Panc1 (cell line): ENCODE measurements around the gene ZBTB20. TPM values are rescaled to one million over a fixed set of nuclear protein-coding genes. Genes with fewer than 3 reads are reported as not detected.

Experiments
- ATAC-seq: fragments of 200-7000 bp; cut with Tn5 transposase; 2 replicates; pipeline ENCODE4 v1.9.1; 2020; ENCODE audit warnings: mild to moderate bottlenecking, moderate library complexity
- BruUV-seq: library from RNA; stranded (reverse); fragments of 400-500 nt; replicated peaks from 2 replicates; lab custom pipeline; 2021; lab: Mats Ljungman, UMichigan
- CTCF ChIA-PET: fragments of 300-600 bp; sonication (Branson Sonifier 250); formaldehyde crosslinking; loops from one replicate; lab custom pipeline; 2022; ENCODE audit warnings: antibody characterized with exemption; lab: Charles Lee
- POLR2A ChIA-PET: fragments of 300-600 bp; sonication (Branson Sonifier 250); formaldehyde crosslinking; loops from one replicate; lab custom pipeline; 2022; ENCODE audit warnings: antibody characterized with exemption; lab: Charles Lee
- DNase-seq: peaks from one replicate; pipeline ENCODE4 v3.0.0-alpha.2; 2010; ENCODE audit warnings: low read depth, low spot score
- H3K27ac ChIP-seq: 2 replicates; pipeline ENCODE4 v1.5.1; 2011; ENCODE audit warnings: mild to moderate bottlenecking, low read length, inconsistent platforms
- H3K27me3 ChIP-seq: fragments of 200-500 bp; sonication (Bioruptor generic); 2 replicates; pipeline ENCODE4 v1.6.0; 2014; ENCODE audit warnings: low read length, inconsistent platforms; ENCODE audit not compliant: control insufficient read depth, insufficient read depth
- H3K36me3 ChIP-seq: fragments of 200-500 bp; sonication (Bioruptor generic); 2 replicates; pipeline ENCODE4 v1.5.1; 2014; ENCODE audit warnings: inconsistent platforms, mild to moderate bottlenecking, low read length, moderate library complexity; ENCODE audit not compliant: control insufficient read depth, insufficient read depth
- H3K4me1 ChIP-seq: 2 replicates; pipeline ENCODE4 v1.5.1; 2011; ENCODE audit warnings: inconsistent platforms, mild to moderate bottlenecking, low read length, moderate library complexity; ENCODE audit not compliant: control insufficient read depth, insufficient read depth
- H3K4me3 ChIP-seq, 2 experiments: 2 replicates each; pipeline ENCODE4 v1.5.1; 2011 to 2012; ENCODE audit warnings: low read depth in 2 of 2, low read length in 2 of 2, mild to moderate bottlenecking in 2 of 2, inconsistent platforms in 1 of 2, moderate library complexity in 1 of 2
- H3K9me3 ChIP-seq: fragments of 200-500 bp; sonication (Bioruptor generic); 2 replicates; pipeline ENCODE4 v1.5.1; 2014; ENCODE audit warnings: low read depth, mild to moderate bottlenecking, inconsistent platforms, low read length, moderate library complexity; ENCODE audit not compliant: control insufficient read depth, insufficient read depth
- POLR2AphosphoS5 ChIP-seq: IDR thresholded peaks from 2 replicates; pipeline ENCODE4 v1.6.1; 2012; ENCODE audit warnings: mild to moderate bottlenecking, low read depth, low read length, moderate library complexity
- SIN3A ChIP-seq: IDR thresholded peaks from 2 replicates; pipeline ENCODE4 v1.6.1; 2012; ENCODE audit warnings: low read depth, mild to moderate bottlenecking, low read length, moderate library complexity, borderline replicate concordance; ENCODE audit not compliant: insufficient read depth
- TCF7L2 ChIP-seq: IDR thresholded peaks from 2 replicates; pipeline ENCODE4 v1.6.1; 2011; ENCODE audit warnings: mild to moderate bottlenecking, low read depth, low read length, inconsistent platforms
- in situ Hi-C: cut with HindIII; loops from 2 replicates; pipeline ENCODE4 v1.10.0; 2016; ENCODE audit warnings: low sequenced_read_pairs, low pct_unique_long_range_greater_than_20kb
- intact Hi-C: fragments of 100-400 bp; cut with micrococcal nuclease; formaldehyde crosslinking; loops from one replicate; pipeline ENCODE4 v1.10.0; 2022; ENCODE audit not compliant: unreplicated experiment
- total RNA-seq: library from RNA; stranded (reverse); gene quantifications from one replicate; pipeline ENCODE4 v1.2.1, GENCODE V29; 2021; ENCODE audit not compliant: unreplicated experiment
- TF ChIP-seq, protein P1 (sequence below): fragments of 450-650 bp; IDR thresholded peaks from 2 replicates; pipeline ENCODE4 v1.5.1; 2017; ENCODE audit warnings: mild to moderate bottlenecking
- TF ChIP-seq, protein P2 (sequence below), 2 experiments: IDR thresholded peaks; 2 replicates each; pipeline ENCODE4 v1.6.1; 2011 to 2012; ENCODE audit warnings: low read depth in 2 of 2, control low read depth in 1 of 2, low read length in 1 of 2, mild to moderate bottlenecking in 1 of 2, moderate library complexity in 1 of 2; ENCODE audit not compliant: insufficient read depth in 1 of 2

ZBTB20 gene
- total RNA-seq, 1 experiment from 2014 or later = 4.1 TPM

DNA sequence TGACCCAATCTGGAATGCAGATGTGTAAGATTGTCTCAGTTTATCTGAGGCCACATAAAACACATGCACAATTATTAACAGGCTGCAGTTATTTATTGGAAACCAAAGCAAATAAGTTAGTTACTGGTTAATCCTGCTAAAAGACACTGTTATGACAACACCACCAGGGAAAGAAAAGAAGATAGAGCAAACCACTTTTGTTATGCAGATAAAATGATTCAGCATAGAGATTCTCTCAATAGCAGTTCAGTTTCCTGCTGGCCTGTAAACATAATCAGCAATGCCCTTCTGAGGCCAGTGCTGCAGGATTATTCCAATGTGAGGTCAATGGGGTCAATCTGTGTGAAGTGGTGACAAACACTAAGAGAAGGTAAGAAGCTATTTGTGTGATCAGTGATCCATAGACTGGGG, 244.4 kb downstream of the ZBTB20 start:
- Histone ChIP-seq H3K9me3 (no peaks in the 10 kb centered on the region), H3K4me1 (no peaks in the 10 kb centered on the region; the same call in 1 of the 2 replicates), H3K27me3 (no peaks in the 10 kb centered on the region), H3K36me3 (no peaks in the 10 kb centered on the region), H3K27ac (no peak overlapping the region), H3K4me3 (no peak overlapping the region)
- ChIA-PET CTCF (no interaction called here), POLR2A (no interaction called here)
- ATAC-seq (no peak), DNase-seq (no peak)
- in situ Hi-C loops (no loop called here), intact Hi-C loops (no loop called here)
- BruUV-seq = no TSS peak
- TF ChIP-seq SIN3A (no peak), POLR2AphosphoS5 (no peak), TCF7L2 (no peak)
- TF ChIP-seq, protein P1, sequence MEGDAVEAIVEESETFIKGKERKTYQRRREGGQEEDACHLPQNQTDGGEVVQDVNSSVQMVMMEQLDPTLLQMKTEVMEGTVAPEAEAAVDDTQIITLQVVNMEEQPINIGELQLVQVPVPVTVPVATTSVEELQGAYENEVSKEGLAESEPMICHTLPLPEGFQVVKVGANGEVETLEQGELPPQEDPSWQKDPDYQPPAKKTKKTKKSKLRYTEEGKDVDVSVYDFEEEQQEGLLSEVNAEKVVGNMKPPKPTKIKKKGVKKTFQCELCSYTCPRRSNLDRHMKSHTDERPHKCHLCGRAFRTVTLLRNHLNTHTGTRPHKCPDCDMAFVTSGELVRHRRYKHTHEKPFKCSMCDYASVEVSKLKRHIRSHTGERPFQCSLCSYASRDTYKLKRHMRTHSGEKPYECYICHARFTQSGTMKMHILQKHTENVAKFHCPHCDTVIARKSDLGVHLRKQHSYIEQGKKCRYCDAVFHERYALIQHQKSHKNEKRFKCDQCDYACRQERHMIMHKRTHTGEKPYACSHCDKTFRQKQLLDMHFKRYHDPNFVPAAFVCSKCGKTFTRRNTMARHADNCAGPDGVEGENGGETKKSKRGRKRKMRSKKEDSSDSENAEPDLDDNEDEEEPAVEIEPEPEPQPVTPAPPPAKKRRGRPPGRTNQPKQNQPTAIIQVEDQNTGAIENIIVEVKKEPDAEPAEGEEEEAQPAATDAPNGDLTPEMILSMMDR = no peak
- TF ChIP-seq, protein P2, sequence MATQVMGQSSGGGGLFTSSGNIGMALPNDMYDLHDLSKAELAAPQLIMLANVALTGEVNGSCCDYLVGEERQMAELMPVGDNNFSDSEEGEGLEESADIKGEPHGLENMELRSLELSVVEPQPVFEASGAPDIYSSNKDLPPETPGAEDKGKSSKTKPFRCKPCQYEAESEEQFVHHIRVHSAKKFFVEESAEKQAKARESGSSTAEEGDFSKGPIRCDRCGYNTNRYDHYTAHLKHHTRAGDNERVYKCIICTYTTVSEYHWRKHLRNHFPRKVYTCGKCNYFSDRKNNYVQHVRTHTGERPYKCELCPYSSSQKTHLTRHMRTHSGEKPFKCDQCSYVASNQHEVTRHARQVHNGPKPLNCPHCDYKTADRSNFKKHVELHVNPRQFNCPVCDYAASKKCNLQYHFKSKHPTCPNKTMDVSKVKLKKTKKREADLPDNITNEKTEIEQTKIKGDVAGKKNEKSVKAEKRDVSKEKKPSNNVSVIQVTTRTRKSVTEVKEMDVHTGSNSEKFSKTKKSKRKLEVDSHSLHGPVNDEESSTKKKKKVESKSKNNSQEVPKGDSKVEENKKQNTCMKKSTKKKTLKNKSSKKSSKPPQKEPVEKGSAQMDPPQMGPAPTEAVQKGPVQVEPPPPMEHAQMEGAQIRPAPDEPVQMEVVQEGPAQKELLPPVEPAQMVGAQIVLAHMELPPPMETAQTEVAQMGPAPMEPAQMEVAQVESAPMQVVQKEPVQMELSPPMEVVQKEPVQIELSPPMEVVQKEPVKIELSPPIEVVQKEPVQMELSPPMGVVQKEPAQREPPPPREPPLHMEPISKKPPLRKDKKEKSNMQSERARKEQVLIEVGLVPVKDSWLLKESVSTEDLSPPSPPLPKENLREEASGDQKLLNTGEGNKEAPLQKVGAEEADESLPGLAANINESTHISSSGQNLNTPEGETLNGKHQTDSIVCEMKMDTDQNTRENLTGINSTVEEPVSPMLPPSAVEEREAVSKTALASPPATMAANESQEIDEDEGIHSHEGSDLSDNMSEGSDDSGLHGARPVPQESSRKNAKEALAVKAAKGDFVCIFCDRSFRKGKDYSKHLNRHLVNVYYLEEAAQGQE (IDR thresholded peaks at IDR 0.05; ENCODE audit: insufficient read depth in 1 of 2, low read depth in 2 of 2, low read length in 1 of 2) = no peak

DNA sequence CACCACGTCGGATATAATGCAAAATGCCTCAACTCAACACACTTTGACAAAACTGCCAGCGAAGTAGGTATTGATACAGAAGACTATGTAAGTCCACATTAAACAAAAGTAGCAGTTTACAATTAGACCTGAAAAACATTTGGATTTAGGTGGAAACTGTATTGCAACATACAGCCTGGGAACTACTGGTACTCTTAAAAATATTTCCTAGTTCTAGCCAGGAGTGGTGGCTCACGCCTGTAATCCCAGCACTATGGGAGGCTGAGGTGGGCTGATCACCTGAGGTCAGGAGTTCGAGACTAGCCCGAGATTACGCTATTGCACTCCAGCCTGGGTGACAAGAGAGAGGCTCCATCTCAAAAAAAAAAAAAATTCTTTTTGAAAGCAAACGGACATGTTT, 246.2 kb downstream of the ZBTB20 start:
- no peaks in the 10 kb centered on the region; the same call in 1 of the 2 replicates for H3K4me1 ChIP-seq
- CTCF ChIA-PET = no interaction called here
- H3K36me3 ChIP-seq = no peaks in the 10 kb centered on the region
- H3K4me3 ChIP-seq = no peak overlapping the region
- DNase-seq (no peak), ATAC-seq (no peak)
- no peaks in the 10 kb centered on the region for H3K27me3 ChIP-seq
- no TSS peak for BruUV-seq
- in situ Hi-C loops (no loop called here), intact Hi-C loops (no loop called here)
- no peak overlapping the region for H3K27ac ChIP-seq
- TF ChIP-seq, protein P1 = no peak
- POLR2A ChIA-PET = no interaction called here
- no peaks in the 10 kb centered on the region for H3K9me3 ChIP-seq
